Measurements from ENCODE around the gene ARID5A. TPM values are rescaled to one million over a fixed set of nuclear protein-coding genes. Genes with fewer than 3 reads are reported as not detected.

Gene ARID5A
- total RNA-seq, 2 experiments from 2014 or later: 326 to 342 TPM

DNA sequence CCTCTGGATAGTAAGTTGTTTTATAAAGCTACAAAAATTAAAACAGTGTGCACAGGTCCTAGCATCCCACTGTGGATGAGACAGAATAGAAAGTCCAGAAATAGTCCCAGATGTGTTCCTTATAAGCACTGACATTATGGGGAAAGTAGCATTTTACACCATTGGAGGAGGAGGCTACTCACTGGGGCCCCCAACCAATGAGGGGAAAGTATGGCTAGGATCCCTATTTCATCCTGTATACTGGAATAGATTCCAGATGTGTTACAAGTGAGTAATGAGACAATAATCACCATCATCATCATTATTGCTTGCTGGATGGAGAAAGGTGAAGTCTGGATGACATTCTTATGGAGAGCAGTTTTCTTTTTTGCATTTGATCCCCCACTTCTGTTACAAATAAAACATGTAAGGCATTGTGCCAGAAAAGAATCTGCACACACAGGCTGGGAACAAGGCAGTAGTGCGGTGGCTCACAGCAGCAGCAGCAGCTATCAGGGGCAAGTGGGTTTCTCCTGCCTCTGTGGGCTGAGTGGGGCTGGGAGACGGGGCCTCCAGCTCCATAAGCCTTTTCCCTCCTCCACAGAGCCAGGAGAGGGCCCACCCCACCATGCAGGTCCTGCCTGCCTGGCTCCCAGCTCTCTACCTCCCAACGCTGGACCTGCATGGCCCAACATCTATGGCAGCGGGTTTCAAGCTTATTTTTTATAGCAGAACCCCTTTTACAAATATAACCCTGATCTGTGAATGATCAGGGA is 5.0 kb downstream of the ARID5A start:
- no peak for DNase-seq
- Histone ChIP-seq H3K36me3 (ENCODE audit: insufficient read depth, low read length) (peaks cover 59% of the 10 kb centered on the region), H3K4me1 (ENCODE audit: insufficient read depth, low read length) (peaks cover 83% of the 10 kb centered on the region), H3K4me3 (ENCODE audit: low read length) (no peak overlapping the region), H3K27ac (ENCODE audit: low read depth in 1 of 2, low read length in 2 of 2) (no peak overlapping the region), H3K27me3 (ENCODE audit: control insufficient read depth in 1 of 2, insufficient read depth in 2 of 2, low read length in 2 of 2) (no peaks in the 10 kb centered on the region), H3K9me3 (ENCODE audit: control insufficient read depth in 1 of 2, insufficient read depth in 1 of 2, low read length in 2 of 2) (no peaks in the 10 kb centered on the region)
- peak overlapping the region; percentile 62 for H3K4me3 Mint-ChIP-seq
- POLR2A ChIA-PET: interaction anchor here (1.3 to 7.1 kb wide), 4 partner anchors 11 to 134 kb away, joined by 3 to 180 read pairs (median 126); partner anchors contain the start of gene NEURL3
- peaks cover 93% of the 10 kb centered on the region for H3K36me3 Mint-ChIP-seq (ENCODE audit: low read depth)
- H3K27me3 Mint-ChIP-seq: no peaks in the 10 kb centered on the region
- CTCF ChIA-PET: interaction anchor here (2.7 to 6.4 kb wide), 2 partner anchors 13 to 134 kb away, joined by 8 to 54 read pairs; no protein-coding TSS in a partner anchor
- TF ChIP-seq, protein P1, sequence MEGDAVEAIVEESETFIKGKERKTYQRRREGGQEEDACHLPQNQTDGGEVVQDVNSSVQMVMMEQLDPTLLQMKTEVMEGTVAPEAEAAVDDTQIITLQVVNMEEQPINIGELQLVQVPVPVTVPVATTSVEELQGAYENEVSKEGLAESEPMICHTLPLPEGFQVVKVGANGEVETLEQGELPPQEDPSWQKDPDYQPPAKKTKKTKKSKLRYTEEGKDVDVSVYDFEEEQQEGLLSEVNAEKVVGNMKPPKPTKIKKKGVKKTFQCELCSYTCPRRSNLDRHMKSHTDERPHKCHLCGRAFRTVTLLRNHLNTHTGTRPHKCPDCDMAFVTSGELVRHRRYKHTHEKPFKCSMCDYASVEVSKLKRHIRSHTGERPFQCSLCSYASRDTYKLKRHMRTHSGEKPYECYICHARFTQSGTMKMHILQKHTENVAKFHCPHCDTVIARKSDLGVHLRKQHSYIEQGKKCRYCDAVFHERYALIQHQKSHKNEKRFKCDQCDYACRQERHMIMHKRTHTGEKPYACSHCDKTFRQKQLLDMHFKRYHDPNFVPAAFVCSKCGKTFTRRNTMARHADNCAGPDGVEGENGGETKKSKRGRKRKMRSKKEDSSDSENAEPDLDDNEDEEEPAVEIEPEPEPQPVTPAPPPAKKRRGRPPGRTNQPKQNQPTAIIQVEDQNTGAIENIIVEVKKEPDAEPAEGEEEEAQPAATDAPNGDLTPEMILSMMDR (IDR thresholded peaks at IDR 0.05): no peak
- no peak for ATAC-seq (ENCODE audit: poor library complexity)
- H3K9me3 Mint-ChIP-seq: no peaks in the 10 kb centered on the region
- peak overlapping the region; percentile 68 for H3K27ac Mint-ChIP-seq
- H3K4me1 Mint-ChIP-seq (ENCODE audit: low read depth): peaks cover 78% of the 10 kb centered on the region
- intact Hi-C loops (cut with DNase I, micrococcal nuclease): no loop called here

DNA sequence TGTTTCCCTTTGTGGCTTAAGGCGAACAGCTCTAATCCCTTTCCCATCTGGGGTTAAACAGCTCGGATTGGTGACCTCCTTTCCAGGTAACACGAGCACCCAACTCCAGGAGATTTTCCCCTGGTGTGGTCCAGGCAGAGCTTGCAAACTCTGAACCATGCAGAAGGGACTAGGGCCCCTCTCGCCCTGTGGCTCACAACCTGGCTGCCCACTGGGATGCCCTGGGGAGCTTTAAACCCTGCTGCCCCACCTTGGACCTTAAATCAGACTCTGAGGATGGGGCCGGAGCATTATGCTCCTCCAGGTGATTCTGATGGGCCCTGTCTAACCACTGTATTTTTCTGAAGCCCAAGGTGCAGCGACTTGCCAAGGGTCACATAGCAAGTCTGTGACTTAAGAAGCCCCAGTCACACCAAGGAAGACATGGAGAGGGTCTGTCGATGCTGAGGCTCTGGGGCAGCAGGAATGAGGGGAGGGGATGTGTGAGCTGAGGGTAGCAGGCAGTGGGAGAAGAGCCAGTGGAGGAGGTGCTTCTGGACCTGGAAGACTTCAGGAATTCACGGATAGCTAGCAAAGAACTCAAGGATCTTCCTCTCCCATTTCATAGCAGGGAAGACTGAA is 5.9 kb downstream of the ARID5A start:
- CTCF ChIA-PET: interaction anchor here (6.4 kb wide), 1 partner anchor 12 kb away, joined by 54 read pairs; no protein-coding TSS in a partner anchor
- POLR2A ChIA-PET: interaction anchor here (1.3 to 6.9 kb wide), 2 partner anchors 10 to 37 kb away, joined by 3 to 145 read pairs; partner anchors contain the start of gene NEURL3
- TF ChIP-seq, protein P1 (IDR thresholded peaks at IDR 0.05): no peak
- no peak overlapping the region for H3K27ac ChIP-seq (ENCODE audit: low read depth in 1 of 2, low read length in 2 of 2)
- peaks cover 94% of the 10 kb centered on the region for H3K36me3 Mint-ChIP-seq (ENCODE audit: low read depth)
- intact Hi-C loops (cut with DNase I, micrococcal nuclease): no loop called here
- H3K4me3 Mint-ChIP-seq: peak overlapping the region; percentile 55
- no peaks in the 10 kb centered on the region for H3K9me3 ChIP-seq (ENCODE audit: control insufficient read depth in 1 of 2, insufficient read depth in 1 of 2, low read length in 2 of 2)
- H3K27me3 ChIP-seq (ENCODE audit: control insufficient read depth in 1 of 2, insufficient read depth in 2 of 2, low read length in 2 of 2): no peaks in the 10 kb centered on the region
- H3K4me1 ChIP-seq (ENCODE audit: insufficient read depth, low read length): peaks cover 92% of the 10 kb centered on the region
- H3K27ac Mint-ChIP-seq: peak overlapping the region; percentile 79
- DNase-seq (no peak), ATAC-seq (ENCODE audit: poor library complexity) (no peak)
- H3K4me1 Mint-ChIP-seq (ENCODE audit: low read depth): peaks cover 87% of the 10 kb centered on the region
- H3K27me3 Mint-ChIP-seq: no peaks in the 10 kb centered on the region
- no peaks in the 10 kb centered on the region for H3K9me3 Mint-ChIP-seq
- H3K4me3 ChIP-seq (ENCODE audit: low read length): no peak overlapping the region
- H3K36me3 ChIP-seq (ENCODE audit: insufficient read depth, low read length): peaks cover 66% of the 10 kb centered on the region

DNA sequence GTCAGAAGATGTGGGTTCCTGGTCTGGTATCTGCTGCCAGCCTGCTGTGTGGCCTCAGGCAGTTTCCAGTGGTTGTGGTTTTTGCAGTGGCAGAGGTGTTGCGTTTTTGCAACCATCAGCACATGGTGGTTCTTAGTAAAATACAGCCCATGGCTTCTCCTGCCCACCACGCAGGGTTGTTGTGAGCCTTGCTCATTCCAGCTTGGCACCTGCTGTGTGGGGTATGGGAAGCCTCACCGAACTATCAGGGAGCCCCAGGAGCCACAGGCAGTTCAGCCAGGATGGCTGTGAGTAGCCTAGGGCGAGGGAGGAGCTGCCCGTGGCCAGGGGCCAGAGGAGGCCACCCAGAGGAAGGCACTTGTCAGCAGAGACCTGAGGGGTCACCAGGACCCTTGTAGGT is 9.8 kb downstream of the ARID5A start:
- no peaks in the 10 kb centered on the region for H3K9me3 Mint-ChIP-seq
- POLR2A ChIA-PET: interaction anchor here (4.1 kb wide), 1 partner anchor 9 kb away, joined by 35 read pairs; the partner anchor contains the start of gene ARID5A
- H3K9me3 ChIP-seq (ENCODE audit: control insufficient read depth in 1 of 2, insufficient read depth in 1 of 2, low read length in 2 of 2): no peaks in the 10 kb centered on the region
- H3K27ac ChIP-seq (ENCODE audit: low read depth in 1 of 2, low read length in 2 of 2): peak overlapping the region; percentile 2 to 14
- peaks cover 85% of the 10 kb centered on the region for H3K36me3 ChIP-seq (ENCODE audit: insufficient read depth, low read length)
- TF ChIP-seq, protein P1 (IDR thresholded peaks at IDR 0.05): no peak
- no peak overlapping the region for H3K4me3 ChIP-seq (ENCODE audit: low read length)
- peaks cover 60% of the 10 kb centered on the region for H3K4me1 ChIP-seq (ENCODE audit: insufficient read depth, low read length)
- H3K4me3 Mint-ChIP-seq: peak overlapping the region; percentile 64
- intact Hi-C loops (cut with DNase I, micrococcal nuclease): no loop called here
- H3K36me3 Mint-ChIP-seq (ENCODE audit: low read depth): peaks cover 80% of the 10 kb centered on the region
- ATAC-seq (ENCODE audit: poor library complexity) (no peak), DNase-seq (peak in 2 of 14 experiments; percentile 34 to 49)
- peak overlapping the region; percentile 87 for H3K27ac Mint-ChIP-seq
- peaks cover 64% of the 10 kb centered on the region for H3K4me1 Mint-ChIP-seq (ENCODE audit: low read depth)
- H3K27me3 Mint-ChIP-seq: no peaks in the 10 kb centered on the region
- CTCF ChIA-PET: no interaction called here
- H3K27me3 ChIP-seq (ENCODE audit: control insufficient read depth in 1 of 2, insufficient read depth in 2 of 2, low read length in 2 of 2): no peaks in the 10 kb centered on the region

Data from CD4-positive, alpha-beta T cell (primary cell).